Retinal pigment epithelial cell (primary cell): ENCODE data around the gene PI4KA.

Source experiments
- DNase-seq: peaks from one replicate; pipeline ENCODE4 v3.0.0-alpha.2; 2010; ENCODE audit warnings: low read depth
- H3K4me3 ChIP-seq: 2 replicates; pipeline ENCODE4 v1.5.1; 2011; ENCODE audit warnings: mild to moderate bottlenecking, low read length, control low read depth, moderate library complexity
- TF ChIP-seq, protein P1 (sequence below): conservative IDR thresholded peaks from 2 replicates; pipeline ENCODE4 v1.5.1; 2011; ENCODE audit warnings: low read depth, low read length, control low read depth, inconsistent platforms

Gene PI4KA

DNA sequence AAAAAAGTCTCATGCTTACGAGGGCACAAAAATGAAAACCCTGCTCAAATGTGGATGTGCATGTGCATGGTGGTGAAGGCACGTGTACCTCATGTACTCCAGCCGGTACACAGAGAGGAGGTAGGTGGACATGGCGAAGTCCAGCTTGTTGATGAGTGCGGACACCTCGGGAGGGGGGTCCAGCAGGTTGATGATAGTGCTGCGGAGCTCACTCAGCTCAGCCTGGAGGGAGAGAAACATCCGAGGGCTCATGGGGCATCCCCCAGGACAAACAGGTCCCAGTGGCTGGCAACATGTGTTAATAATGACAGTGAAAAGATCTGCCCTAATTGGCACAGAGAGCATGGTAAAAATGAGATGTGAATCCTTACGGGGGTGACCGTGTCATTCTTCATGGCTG is 93.9 kb downstream of the PI4KA start:
- H3K4me3 ChIP-seq: no peak overlapping the region
- TF ChIP-seq, protein P1, sequence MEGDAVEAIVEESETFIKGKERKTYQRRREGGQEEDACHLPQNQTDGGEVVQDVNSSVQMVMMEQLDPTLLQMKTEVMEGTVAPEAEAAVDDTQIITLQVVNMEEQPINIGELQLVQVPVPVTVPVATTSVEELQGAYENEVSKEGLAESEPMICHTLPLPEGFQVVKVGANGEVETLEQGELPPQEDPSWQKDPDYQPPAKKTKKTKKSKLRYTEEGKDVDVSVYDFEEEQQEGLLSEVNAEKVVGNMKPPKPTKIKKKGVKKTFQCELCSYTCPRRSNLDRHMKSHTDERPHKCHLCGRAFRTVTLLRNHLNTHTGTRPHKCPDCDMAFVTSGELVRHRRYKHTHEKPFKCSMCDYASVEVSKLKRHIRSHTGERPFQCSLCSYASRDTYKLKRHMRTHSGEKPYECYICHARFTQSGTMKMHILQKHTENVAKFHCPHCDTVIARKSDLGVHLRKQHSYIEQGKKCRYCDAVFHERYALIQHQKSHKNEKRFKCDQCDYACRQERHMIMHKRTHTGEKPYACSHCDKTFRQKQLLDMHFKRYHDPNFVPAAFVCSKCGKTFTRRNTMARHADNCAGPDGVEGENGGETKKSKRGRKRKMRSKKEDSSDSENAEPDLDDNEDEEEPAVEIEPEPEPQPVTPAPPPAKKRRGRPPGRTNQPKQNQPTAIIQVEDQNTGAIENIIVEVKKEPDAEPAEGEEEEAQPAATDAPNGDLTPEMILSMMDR: no peak
- DNase-seq: no peak

DNA sequence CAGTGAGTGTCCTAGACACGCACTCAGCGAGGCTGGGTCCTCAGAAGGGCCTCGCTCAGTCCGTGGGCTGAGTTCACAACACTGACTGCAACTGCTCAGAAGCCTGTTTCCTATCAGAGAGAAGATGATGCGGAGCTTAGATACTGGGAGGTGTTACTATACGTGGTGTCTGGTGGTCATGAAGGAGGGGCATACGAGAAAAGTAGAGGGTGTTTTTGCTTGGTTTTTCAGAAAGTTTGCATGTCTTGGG is 94.2 kb downstream of the PI4KA start:
- TF ChIP-seq, protein P1: no peak
- H3K4me3 ChIP-seq: no peak overlapping the region
- no peak for DNase-seq

DNA sequence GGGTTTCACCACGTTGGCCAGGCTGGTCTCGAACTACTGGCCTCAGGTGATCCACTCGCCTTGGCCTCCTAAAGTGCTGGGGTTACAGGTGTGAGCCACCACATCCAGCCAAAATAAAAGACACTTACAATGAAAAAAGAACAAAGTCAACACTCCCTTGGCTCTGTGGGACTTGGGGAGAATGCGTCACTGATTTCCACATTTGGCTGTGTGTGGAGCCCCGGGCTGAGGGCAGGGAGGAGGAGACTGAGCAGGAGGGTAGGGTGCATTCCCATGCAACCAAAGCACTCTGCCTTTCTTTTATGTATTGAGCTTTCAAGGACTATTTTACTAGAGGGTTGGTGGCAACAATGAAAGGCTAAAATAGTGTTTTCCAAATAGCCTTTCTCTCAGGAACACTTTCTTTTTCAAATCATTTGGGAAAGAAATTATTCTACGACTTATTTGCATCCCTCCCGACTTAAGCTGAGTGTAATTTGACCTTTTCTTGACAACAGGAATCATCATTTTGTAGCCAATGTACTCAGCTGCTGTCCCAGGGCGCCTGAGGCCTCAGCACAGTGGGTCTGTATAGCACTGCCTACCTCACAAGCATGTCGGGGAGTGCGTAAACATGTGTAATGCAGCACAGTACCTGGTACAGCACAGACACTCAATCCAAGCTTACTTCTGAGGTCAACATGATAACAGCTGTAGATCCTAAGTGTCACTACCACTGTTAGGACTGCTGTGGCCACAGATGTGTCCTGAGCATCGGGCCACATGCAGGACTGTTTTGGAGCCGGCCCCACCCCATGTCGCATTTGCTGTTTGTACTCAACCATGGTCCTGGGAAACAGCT is 94.8 kb downstream of the PI4KA start:
- TF ChIP-seq, protein P1: no peak
- H3K4me3 ChIP-seq: no peak overlapping the region
- no peak for DNase-seq

DNA sequence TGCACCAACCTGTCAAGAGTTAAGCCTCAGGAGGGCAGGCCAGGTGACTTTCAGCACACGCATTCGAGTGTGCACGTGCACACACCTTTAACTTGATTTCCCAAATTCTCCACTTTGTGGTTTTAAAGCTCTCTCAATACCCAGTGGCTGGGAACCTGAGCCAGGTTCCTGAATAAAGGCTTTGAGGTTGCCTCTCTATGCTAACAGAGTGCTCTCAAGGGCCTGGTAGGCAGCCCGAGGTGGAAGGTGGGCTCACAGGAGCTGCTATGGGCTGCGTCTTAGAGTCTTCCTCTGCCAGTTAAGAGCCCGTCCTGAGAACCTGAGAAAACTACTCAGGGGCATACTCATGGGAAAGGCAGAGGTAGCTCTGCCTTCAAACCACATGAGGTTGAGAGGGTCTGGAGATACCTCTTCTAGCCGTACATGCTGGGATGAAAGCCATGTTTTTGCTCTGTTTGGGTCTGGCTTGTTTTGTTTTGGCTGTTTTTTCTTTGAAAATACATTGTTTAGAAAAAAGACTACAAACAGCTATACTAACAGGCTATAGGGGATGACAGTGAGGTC is 96.3 kb downstream of the PI4KA start:
- H3K4me3 ChIP-seq: no peak overlapping the region
- DNase-seq: no peak
- TF ChIP-seq, protein P1: no peak

DNA sequence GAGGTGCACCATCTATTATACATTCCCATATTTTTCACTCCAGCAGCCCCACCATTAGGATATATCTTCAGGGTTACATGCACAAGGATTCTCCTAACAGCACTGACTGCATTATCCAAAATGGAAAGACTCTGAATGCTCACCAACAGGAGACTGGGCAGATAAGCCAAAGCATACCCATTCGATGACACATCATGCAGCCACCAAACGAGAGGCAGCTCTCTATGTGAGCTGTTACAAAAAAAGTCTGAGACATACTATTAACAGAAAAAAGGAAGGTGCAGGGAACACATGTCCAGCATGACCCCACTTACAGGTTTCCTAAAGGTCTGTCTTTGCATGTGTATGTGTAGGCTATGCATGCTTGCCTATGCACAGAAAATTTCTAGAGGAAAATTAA is 97.1 kb downstream of the PI4KA start:
- no peak for DNase-seq
- TF ChIP-seq, protein P1: no peak
- H3K4me3 ChIP-seq: no peak overlapping the region

DNA sequence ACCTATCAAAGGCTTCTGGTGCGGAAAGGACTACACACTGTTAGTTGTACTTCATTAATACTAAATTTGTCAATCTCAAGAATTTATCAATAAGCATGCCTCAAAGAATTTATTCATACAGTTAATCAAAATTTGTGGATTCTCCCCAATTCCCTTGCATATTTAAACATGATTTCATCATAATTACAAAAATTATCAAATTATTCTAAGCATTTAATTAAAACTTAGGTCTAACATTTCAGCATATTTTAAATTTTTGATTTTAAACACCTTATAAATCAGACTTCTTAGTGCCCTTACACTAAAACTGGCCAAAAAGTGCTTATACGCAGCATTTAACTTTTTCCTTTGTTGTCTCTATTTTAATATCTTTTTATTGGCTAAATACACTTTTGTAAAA is 98.5 kb downstream of the PI4KA start:
- TF ChIP-seq, protein P1: no peak
- no peak overlapping the region for H3K4me3 ChIP-seq
- DNase-seq: no peak

DNA sequence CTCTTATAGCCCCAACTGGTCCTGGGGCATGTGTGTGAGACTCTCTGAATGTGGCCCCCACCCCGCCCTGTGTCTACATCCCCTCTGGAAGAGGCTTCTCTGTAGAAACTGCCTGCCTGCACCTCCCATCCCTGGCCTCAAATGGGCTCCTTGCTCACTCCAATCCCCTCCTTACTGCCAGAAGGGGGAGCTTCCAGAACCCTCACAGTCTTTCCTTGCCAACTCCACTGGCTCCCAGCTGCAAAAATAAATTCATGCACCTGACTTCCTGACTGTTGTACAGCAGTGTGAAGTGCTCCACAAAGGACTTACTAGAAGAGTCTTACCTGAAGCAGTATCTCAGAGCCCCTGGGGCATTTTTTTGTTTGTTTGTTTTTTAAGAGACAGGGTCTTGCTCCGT is 99.9 kb downstream of the PI4KA start:
- DNase-seq: no peak
- no peak overlapping the region for H3K4me3 ChIP-seq
- TF ChIP-seq, protein P1: no peak
